Pancreas (tissue), 10 donors: ENCODE measurements around the gene COL6A1. TPM values are rescaled to one million over a fixed set of nuclear protein-coding genes. Genes with fewer than 3 reads are reported as not detected.

ENCODE experiments used
- ATAC-seq, 4 donors: fragments of 200-7000 bp; cut with Tn5 transposase; one replicate each; pipeline versions ENCODE4 v1.8.0 to v1.9.1; 2020; ENCODE audit warnings: mild to moderate bottlenecking in 4 of 4, moderate library complexity in 4 of 4
- DNase-seq, 6 donors: peaks; one replicate each; pipeline ENCODE4 v3.0.0-alpha.2; 2020
- FAIRE-seq: peaks from 2 replicates; lab custom pipeline; 2012; peaks lifted over from hg19 to GRCh38; lab: Jason Lieb, UNC
- H3K27ac ChIP-seq, 4 donors: fragments of 200-600 bp; sonication (generic); 1 replicate in 3 of 4; 2 replicates in 1 of 4; pipeline versions ENCODE4 v1.5.0 to v1.8.0; 2020
- H3K27me3 ChIP-seq, 4 donors: fragments of 200-600 bp; one replicate each; pipeline ENCODE4 v1.8.0; 2021
- H3K36me3 ChIP-seq, 3 donors: fragments of 200-600 bp; sonication (generic) in 1 of 3; one replicate each; pipeline versions ENCODE4 v1.5.0 to v1.8.0; 2020 to 2021
- H3K4me1 ChIP-seq, 3 donors: fragments of 200-600 bp; one replicate each; pipeline ENCODE4 v1.8.0; 2021
- H3K4me3 ChIP-seq, 4 donors: fragments of 200-600 bp; sonication (generic) in 2 of 4; one replicate each; pipeline versions ENCODE4 v1.5.0 to v1.8.0; 2020 to 2021
- H3K9me3 ChIP-seq, 4 donors: fragments of 200-600 bp; one replicate each; pipeline ENCODE4 v1.8.0; 2021
- CTCF ChIP-seq, 4 donors: fragments of 200-600 bp; sonication (generic) in 3 of 4; IDR thresholded peaks; one replicate each; pipeline versions ENCODE4 v1.5.0 to v1.8.0; 2021; ENCODE audit warnings: antibody characterized with exemption in 4 of 4
- WGBS, 2 donors: extraction: QIAGEN DNeasy Blood & Tissue Kit; methylation state at CpG; one replicate each; pipeline ENCODE4 v1.1.7; 2013; 5-methylcytosine and 5-hydroxymethylcytosine counted together
- intact Hi-C, 3 donors: fragments of 100-400 bp; cut with DNase I; formaldehyde crosslinking; loops; one replicate each; pipeline versions ENCODE4 v1.11.1 to v1.14.2; 2022
- polyA plus RNA-seq, 2 donors: library from polyadenylated mRNA; stranded (reverse); fragments of 200-250 nt; gene quantifications; one replicate each; pipeline ENCODE4 v1.2.3, GENCODE V29; 2013
- total RNA-seq, 6 donors: library from RNA; stranded (reverse); fragmentation: NEBNext Ultra II Directional in 4 of 6; extraction: Animal tissue kit (Norgen Biotek cat#: 25700) in 4 of 6; gene quantifications; one replicate each; pipeline versions ENCODE4 v1.2.1 to v1.2.4, GENCODE V29; 2021 to 2023
- donor health status: healthy with polysubstance abuse.
- donor health status: DM: no; HTN: no; CAD: no; lungs with moderate emphysema.
- donor health status: DM: no; HTN: no; CAD: no.
- donor health status: control.
- donor health status: control.
- donor health status: Bipolar disorder and iron deficiency.
- donor health status: DM: yes; HTN: yes; CAD: no.
- donor health status: DM: no; HTN: no; CAD: no.
- donor health status: DM: no; HTN: no; CAD: no.
- donor health status: DM: yes; HTN: yes; CAD: no.

COL6A1 gene
- total and polyA plus RNA-seq, 8 donors, result 22.9 to 131 (median 61.2) TPM

- Histone ChIP-seq H3K36me3 (no peaks in the 10 kb centered on the region), H3K9me3 (no peaks in the 10 kb centered on the region), H3K4me3 (no peak overlapping the region), H3K27ac (no peak overlapping the region), H3K27me3 (no peaks in the 10 kb centered on the region), H3K4me1 (no peaks in the 10 kb centered on the region)
- FAIRE-seq (no peak), DNase-seq (no peak), ATAC-seq (no peak)
- TF ChIP-seq CTCF (IDR thresholded peaks at IDR 0.05), result no peak
- 61 to 68% methylated on average over 12 of the region's 12 CpGs for WGBS, 2 donors
- intact Hi-C loops, result no loop called here
Measured at GRCh38 chr21:45945868-45946210, 35.7 kb upstream of the COL6A1 start.

GRCh38 chr21:45947296-45947695, 34.3 kb upstream of the COL6A1 start:
- TF ChIP-seq CTCF (IDR thresholded peaks at IDR 0.05), result no peak
- intact Hi-C loops, result no loop called here
- DNase-seq (no peak), FAIRE-seq (no peak), ATAC-seq (no peak)
- H3K4me3 ChIP-seq, result no peak overlapping the region
- no peaks in the 10 kb centered on the region for H3K27me3 ChIP-seq
- no peaks in the 10 kb centered on the region for H3K36me3 ChIP-seq
- WGBS, 2 donors, result 70 to 82% methylated on average over 16 of the region's 16 CpGs
- no peaks in the 10 kb centered on the region for H3K9me3 ChIP-seq
- H3K4me1 ChIP-seq, result no peaks in the 10 kb centered on the region
- H3K27ac ChIP-seq, result no peak overlapping the region

- H3K4me3 ChIP-seq, result no peak overlapping the region
- H3K4me1 ChIP-seq, result no peaks in the 10 kb centered on the region
- DNase-seq, result no peak
- H3K9me3 ChIP-seq, result no peaks in the 10 kb centered on the region
- no peak for TF ChIP-seq CTCF (IDR thresholded peaks at IDR 0.05)
- H3K36me3 ChIP-seq, result no peaks in the 10 kb centered on the region
- no peak overlapping the region for H3K27ac ChIP-seq
- no peaks in the 10 kb centered on the region for H3K27me3 ChIP-seq
- FAIRE-seq, result no peak
- WGBS, 2 donors, result 75 to 89% methylated on average over 16 of the region's 16 CpGs
- ATAC-seq, result no peak
- intact Hi-C loops, result no loop called here
Measured at GRCh38 chr21:45947716-45948255, 33.8 kb upstream of the COL6A1 start.

- Histone ChIP-seq H3K27me3 (no peaks in the 10 kb centered on the region), H3K9me3 (no peaks in the 10 kb centered on the region), H3K36me3 (no peaks in the 10 kb centered on the region), H3K27ac (no peak overlapping the region), H3K4me3 (no peak overlapping the region), H3K4me1 (no peaks in the 10 kb centered on the region)
- 35 to 44% methylated on average over 27 to 29 of the region's 29 CpGs for WGBS, 2 donors
- FAIRE-seq, result no peak
- peak in 1 of 4 donors; percentile 24 for ATAC-seq
- TF ChIP-seq CTCF (IDR thresholded peaks at IDR 0.05), result no peak
- DNase-seq, result peak in 1 of 6 donors; percentile 49
- intact Hi-C loops, result no loop called here
Measured at GRCh38 chr21:45948576-45949141, 32.9 kb upstream of the COL6A1 start.

- ATAC-seq (no peak), DNase-seq (peak in 1 of 6 donors; percentile 72), FAIRE-seq (no peak)
- Histone ChIP-seq H3K4me3 (no peak overlapping the region), H3K27me3 (no peaks in the 10 kb centered on the region), H3K9me3 (no peaks in the 10 kb centered on the region), H3K27ac (no peak overlapping the region), H3K36me3 (no peaks in the 10 kb centered on the region), H3K4me1 (no peaks in the 10 kb centered on the region)
- WGBS, 2 donors, result 64 to 67% methylated on average over 28 to 35 of the region's 35 CpGs
- intact Hi-C loops, result no loop called here
- TF ChIP-seq CTCF (IDR thresholded peaks at IDR 0.05), result no peak
Measured at GRCh38 chr21:45949928-45950739, 31.4 kb upstream of the COL6A1 start.
